ENCODE data around the gene EXOC2. TPM values are rescaled to one million over a fixed set of nuclear protein-coding genes. Genes with fewer than 3 reads are reported as not detected.

The EXOC2 gene
- total RNA-seq, 2 experiments from 2014 or later = 28.4 to 34.6 TPM

DNA sequence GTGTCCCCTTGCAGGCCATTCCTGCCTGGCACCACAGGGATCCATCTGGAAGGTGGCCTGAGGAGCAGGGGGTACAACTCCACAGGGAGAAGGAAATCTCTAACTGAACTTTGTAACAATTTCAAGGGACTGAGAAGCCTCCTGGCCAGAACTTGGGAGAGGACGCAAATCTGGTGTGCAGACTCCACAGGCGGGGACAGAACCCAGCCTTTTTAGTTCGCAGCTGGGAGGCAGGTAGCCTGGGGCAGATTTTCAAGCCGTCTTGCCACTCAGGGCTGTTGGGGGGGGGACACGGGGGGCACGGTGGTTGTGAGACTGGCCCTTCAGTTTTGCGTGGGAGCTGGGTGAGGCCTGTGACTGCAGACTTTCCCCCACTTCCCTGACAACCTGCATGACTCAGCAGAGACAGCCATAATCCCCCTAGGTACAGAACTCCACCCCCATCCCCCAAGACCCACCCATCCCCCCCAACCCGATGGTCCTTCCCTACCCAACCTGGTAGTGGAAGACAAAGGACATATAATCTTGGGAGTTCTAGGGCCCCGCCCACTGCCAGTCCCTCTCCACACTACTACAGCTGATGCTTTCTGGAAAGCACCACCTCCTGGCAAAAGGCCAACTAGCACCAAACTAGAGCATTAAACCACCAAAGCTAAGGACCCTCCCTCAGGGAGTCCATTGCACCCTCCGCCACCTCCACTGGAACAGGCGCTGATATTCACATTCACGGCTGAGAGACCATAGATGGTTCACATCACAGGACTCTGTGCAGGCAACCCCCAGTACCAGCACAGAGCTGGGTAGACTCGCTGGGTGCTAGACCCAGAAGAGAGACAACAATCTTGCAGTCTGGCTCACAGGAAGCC lies 33.0 kb downstream of the EXOC2 start:
- no peaks in the 10 kb centered on the region for H3K27me3 Mint-ChIP-seq
- H3K9me3 Mint-ChIP-seq (ENCODE audit: low read depth) = peaks cover 4% of the 10 kb centered on the region
- no peak overlapping the region for H3K4me3 Mint-ChIP-seq
- CTCF ChIA-PET = interaction anchor here (0.6 kb wide), 1 partner anchor 138 kb away, joined by 3 read pairs; no protein-coding TSS in a partner anchor
- DNase-seq (no peak), ATAC-seq (no peak)
- no peak overlapping the region for H3K27ac Mint-ChIP-seq
- H3K36me3 Mint-ChIP-seq = peaks cover 48% of the 10 kb centered on the region
- peaks cover 34% of the 10 kb centered on the region for H3K4me1 Mint-ChIP-seq

DNA sequence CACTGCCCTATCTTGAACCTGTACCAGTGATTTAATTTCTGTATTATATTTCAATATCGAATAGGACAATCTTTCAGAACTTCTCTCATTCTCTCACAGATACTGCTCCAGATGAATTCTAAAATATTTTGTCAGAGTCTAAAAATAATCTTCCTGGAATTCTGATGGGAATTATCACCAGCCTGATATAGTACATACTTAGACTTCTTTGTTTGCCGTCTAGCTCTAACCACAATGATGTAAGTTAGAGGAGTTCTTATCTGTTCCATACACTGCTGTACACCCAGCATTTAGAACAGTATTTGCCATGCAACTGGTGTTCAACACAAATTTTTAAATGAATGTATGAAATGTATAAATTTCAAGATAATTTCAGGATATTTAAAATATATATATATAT lies 34.7 kb downstream of the EXOC2 start:
- CTCF ChIA-PET = no interaction called here
- no peak for ATAC-seq
- no peak overlapping the region for H3K27ac Mint-ChIP-seq
- H3K4me3 Mint-ChIP-seq = no peak overlapping the region
- peaks cover 44% of the 10 kb centered on the region for H3K36me3 Mint-ChIP-seq
- H3K27me3 Mint-ChIP-seq = no peaks in the 10 kb centered on the region
- peaks cover 4% of the 10 kb centered on the region for H3K9me3 Mint-ChIP-seq (ENCODE audit: low read depth)
- peaks cover 29% of the 10 kb centered on the region for H3K4me1 Mint-ChIP-seq
- no peak for DNase-seq

DNA sequence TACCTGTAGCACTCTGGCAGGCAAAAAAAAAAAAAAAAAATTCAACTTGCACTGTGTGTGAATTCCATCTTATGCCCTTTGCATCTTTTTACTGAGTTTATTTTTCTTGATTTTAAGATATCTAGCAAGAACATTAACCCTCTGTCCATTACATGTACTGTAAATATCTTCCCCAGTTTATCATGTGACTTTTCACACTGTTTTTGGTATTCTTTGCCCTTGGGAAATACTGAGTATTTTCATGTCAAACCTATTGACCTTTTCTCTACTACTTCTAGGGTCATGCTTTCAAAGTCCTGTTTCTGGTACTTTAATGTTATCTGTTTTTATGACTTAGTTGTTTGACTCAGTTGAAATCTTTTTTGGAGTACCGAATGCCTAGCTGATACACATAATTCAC lies 35.2 kb downstream of the EXOC2 start:
- CTCF ChIA-PET = no interaction called here
- ATAC-seq (no peak), DNase-seq (no peak)
- H3K27ac Mint-ChIP-seq = no peak overlapping the region
- H3K27me3 Mint-ChIP-seq = no peaks in the 10 kb centered on the region
- H3K4me1 Mint-ChIP-seq = peaks cover 29% of the 10 kb centered on the region
- H3K36me3 Mint-ChIP-seq = peaks cover 43% of the 10 kb centered on the region
- H3K4me3 Mint-ChIP-seq = no peak overlapping the region
- H3K9me3 Mint-ChIP-seq (ENCODE audit: low read depth) = peaks cover 4% of the 10 kb centered on the region

DNA sequence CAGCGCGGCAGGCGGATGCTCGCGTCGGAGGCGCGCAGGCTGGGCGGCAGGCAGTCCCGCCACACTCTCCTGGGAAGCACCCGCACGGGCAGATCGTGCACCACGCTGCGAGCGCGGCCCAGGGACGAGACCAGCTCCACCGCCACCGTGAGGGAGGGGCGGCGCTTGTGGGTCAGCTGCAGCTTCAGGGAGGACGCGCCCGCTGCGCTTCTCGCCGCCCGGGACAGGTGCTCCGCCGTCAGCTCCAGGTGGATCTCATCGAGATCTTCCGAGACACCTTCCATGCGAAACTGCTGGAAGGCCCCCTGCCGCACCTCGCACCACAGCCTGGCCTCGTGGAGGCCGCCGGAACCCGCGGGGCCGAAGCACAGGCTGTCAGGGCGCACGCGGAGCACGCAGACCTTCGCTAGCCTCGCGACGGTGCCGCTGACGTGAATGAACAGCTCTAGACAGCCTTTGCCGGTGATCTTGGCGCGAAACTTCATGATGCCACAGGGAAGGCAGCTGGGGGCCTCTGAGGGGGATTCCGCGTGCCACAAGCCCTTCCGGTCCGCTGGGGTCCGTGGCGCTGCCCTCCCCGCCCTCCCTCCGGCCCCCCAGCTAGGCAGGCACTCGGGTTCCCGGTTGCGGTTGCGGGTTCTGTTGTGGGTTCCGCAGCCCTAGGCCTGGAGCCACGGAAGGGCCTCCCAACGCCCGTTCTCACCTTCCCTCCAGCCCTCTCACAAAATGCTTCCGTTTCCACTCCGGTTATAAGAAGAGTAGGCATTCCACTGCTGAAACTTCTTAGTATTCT lies 36.3 kb downstream of the EXOC2 start, which contains the start of gene HUS1B:
HUS1B (minus strand) TSS at position 641 of the 793 bp plus-strand sequence; CDS start at position 485, 156 bp downstream.
- CTCF ChIA-PET = no interaction called here
- H3K27me3 Mint-ChIP-seq = no peaks in the 10 kb centered on the region
- H3K4me1 Mint-ChIP-seq = peaks cover 27% of the 10 kb centered on the region
- no peak within 1 kb of the TSS for H3K27ac Mint-ChIP-seq
- H3K36me3 Mint-ChIP-seq = peaks cover 41% of the 10 kb centered on the region
- H3K4me3 Mint-ChIP-seq = no peak within 1 kb of the TSS
- peaks cover 4% of the 10 kb centered on the region for H3K9me3 Mint-ChIP-seq (ENCODE audit: low read depth)
- DNase-seq = no peak
- no peak for ATAC-seq

DNA sequence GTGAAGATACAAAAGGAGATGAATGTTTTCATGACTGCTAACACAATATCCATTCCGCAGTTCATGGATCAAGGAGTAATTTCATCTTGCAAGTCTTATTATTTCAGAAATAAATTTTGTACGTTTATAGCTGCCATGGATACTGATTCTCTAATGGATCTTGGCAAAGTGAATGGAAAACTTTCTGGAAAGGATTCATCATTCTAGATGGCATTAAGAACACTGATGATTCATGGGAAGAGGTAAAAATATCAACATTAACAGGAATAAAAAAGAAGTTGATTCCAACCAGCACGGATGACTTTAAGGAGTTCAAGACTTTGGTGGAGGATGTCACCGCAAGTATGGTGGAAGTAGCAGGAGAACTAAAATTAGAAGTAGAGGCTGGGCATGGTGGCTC lies 38.8 kb downstream of the EXOC2 start:
- DNase-seq = no peak
- CTCF ChIA-PET = no interaction called here
- Mint-ChIP-seq H3K9me3 (ENCODE audit: low read depth) (peaks cover 4% of the 10 kb centered on the region), H3K36me3 (peaks cover 34% of the 10 kb centered on the region), H3K4me3 (no peak overlapping the region), H3K27me3 (no peaks in the 10 kb centered on the region), H3K27ac (no peak overlapping the region), H3K4me1 (peaks cover 5% of the 10 kb centered on the region)
- no peak for ATAC-seq

DNA sequence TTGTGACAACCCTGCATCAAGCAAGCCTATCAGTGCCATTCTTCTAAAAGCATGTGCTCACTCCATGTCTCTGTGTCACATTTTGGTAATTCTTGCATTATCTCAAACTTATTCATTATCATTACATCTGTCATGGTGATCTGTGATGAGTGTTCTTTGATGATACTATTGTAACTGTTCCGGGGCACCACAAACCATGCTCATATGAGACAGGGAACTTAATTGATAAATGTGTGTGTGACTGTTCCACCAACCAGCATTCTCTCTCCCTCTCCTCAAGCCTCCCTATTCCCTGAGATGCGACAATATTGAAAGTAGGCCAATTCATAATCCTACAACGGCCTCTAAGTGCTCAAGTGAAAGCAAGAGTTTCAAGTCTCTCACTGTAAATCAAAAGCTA lies 40.1 kb downstream of the EXOC2 start:
- Mint-ChIP-seq H3K36me3 (peaks cover 30% of the 10 kb centered on the region), H3K27me3 (no peaks in the 10 kb centered on the region), H3K4me3 (no peak overlapping the region), H3K9me3 (ENCODE audit: low read depth) (peaks cover 4% of the 10 kb centered on the region), H3K4me1 (peaks cover 4% of the 10 kb centered on the region), H3K27ac (no peak overlapping the region)
- no peak for DNase-seq
- no peak for ATAC-seq
- CTCF ChIA-PET = no interaction called here

DNA sequence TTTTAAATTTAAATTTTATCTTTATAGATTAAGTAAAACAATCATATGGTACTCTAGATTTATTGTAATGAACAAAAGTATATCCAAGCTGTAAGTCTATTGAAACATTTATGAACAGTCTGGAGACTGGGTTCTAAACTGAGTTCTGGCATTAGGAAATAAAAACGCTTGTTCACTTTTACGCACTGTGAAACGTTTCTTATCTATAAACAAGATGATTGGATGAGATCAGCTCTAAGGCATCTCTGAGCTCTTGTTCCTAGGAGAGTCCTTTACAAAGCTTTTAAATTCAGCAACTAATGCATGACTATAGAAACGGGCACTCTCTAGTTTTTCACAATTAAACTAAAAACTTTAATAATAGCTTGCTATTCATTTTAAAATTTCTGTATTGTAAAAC lies 42.8 kb downstream of the EXOC2 start:
- CTCF ChIA-PET = interaction anchor here (0.8 to 1.4 kb wide), 2 partner anchors 31 to 72 kb away, joined by 3 to 5 read pairs; no protein-coding TSS in a partner anchor

DNA sequence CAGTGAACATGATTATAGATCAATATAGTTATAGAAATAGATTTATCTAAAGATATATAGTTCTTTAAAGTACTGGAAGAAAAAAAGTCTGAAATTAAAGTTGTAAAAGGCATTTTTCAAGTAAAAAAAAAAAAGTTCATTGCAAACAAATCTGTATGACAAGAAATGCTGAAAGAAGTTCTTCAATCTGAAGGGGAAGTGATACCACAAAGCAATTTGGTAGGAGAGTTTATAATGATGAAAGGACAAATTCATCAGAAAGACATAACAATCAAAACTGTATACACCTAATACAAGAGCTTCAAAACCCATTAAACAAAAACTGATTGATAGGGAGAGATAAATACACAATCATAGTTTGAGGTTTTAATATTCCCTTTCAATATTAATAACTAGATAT lies 50.1 kb downstream of the EXOC2 start:
- Mint-ChIP-seq H3K9me3 (ENCODE audit: low read depth) (peaks cover 5% of the 10 kb centered on the region), H3K36me3 (peaks cover 18% of the 10 kb centered on the region), H3K4me3 (no peak overlapping the region), H3K27ac (no peak overlapping the region), H3K4me1 (peaks cover 7% of the 10 kb centered on the region), H3K27me3 (no peaks in the 10 kb centered on the region)
- no peak for DNase-seq
- no peak for ATAC-seq
- CTCF ChIA-PET = no interaction called here

More for the DNA sequence above, 42.8 kb downstream of the EXOC2 start:
- DNase-seq (no peak), ATAC-seq (no peak)
- peaks cover 14% of the 10 kb centered on the region for H3K36me3 Mint-ChIP-seq
- H3K4me1 Mint-ChIP-seq = peaks cover 11% of the 10 kb centered on the region
- no peak overlapping the region for H3K27ac Mint-ChIP-seq
- no peak overlapping the region for H3K4me3 Mint-ChIP-seq
- H3K9me3 Mint-ChIP-seq (ENCODE audit: low read depth) = peaks cover 2% of the 10 kb centered on the region
- no peaks in the 10 kb centered on the region for H3K27me3 Mint-ChIP-seq

DNA sequence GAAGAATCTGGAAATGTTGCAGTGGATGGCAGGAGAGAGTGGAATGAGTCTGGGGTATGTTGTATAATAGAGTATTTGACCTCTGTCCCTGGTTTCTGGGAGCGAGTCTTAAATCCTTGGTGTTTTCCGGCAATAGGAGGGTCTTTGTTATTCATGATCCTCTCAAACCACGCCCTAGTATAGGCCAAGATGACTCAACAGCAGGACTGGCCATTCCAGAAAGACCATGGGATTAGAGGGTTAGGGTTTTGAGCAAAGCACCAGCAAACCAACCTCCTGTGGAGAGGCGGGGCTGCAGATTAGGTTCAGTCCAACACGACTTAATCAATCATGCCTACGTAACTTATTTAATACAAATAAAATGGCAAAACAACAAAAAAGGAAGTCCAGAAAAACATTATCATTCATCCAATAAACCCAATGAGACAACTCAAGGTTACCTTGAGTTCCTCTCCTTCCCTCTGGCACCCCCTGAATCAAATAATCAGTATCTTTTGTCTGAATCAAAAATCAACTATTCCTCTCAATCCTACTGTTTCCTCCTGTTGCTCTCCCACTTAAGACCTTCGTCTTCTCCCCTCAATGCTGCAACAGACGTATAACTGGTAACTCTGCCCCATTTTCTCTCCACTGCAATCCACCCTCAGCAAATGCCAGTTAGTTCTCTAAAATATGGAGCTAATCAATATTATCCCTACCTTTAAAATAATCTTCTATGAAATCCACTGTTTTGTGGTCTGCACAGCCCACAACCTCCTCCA lies 51.5 kb downstream of the EXOC2 start:
- Mint-ChIP-seq H3K4me3 (no peak overlapping the region), H3K27me3 (no peaks in the 10 kb centered on the region), H3K36me3 (peaks cover 28% of the 10 kb centered on the region), H3K4me1 (peaks cover 10% of the 10 kb centered on the region), H3K27ac (no peak overlapping the region), H3K9me3 (ENCODE audit: low read depth) (peaks cover 5% of the 10 kb centered on the region)
- CTCF ChIA-PET = no interaction called here
- ATAC-seq (no peak), DNase-seq (no peak)

DNA sequence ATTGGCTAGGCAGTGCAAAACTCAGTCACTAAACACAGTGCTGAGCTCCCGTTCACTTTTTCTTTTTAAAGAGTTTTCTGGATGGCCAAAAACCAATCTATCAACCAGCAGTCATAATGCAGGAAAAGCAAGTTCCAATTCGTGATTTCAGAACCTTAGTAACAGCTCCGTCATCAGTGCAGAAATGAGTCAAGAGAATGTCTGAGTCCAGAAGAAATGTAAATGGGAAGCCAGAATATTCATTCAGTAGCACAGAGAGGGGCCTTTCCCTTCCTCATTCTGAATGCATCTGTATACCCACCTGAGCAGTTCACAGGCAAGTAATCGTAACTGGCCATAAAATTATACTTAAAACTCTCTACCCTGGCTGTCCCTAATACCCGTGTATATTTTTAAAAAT lies 56.5 kb downstream of the EXOC2 start:
- H3K9me3 Mint-ChIP-seq (ENCODE audit: low read depth) = no peaks in the 10 kb centered on the region
- DNase-seq (no peak), ATAC-seq (no peak)
- CTCF ChIA-PET = interaction anchor here (1.0 kb wide), 1 partner anchor 12 kb away, joined by 4 read pairs; no protein-coding TSS in a partner anchor
- H3K4me1 Mint-ChIP-seq = peaks cover 11% of the 10 kb centered on the region
- peaks cover 38% of the 10 kb centered on the region for H3K36me3 Mint-ChIP-seq
- no peaks in the 10 kb centered on the region for H3K27me3 Mint-ChIP-seq
- H3K27ac Mint-ChIP-seq = no peak overlapping the region
- no peak overlapping the region for H3K4me3 Mint-ChIP-seq

DNA sequence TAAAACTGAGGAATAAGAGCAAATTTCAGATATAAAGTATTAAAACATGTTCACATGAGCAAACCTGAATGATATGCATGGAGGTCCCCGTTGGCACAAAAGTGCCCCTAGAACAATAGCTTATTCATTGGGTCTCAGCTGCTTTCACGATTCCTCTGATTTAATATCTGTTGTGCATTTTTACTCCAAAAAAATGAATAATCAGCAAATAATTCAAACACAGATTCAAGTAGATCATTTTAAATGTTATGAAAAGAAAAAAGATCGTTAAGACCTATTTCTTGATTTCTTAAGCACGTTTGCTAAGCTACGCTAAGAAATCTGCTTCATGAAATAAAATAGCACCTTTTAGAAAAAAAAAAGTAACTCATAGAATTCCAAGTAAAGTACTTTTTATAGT lies 57.7 kb downstream of the EXOC2 start:
- no peak for ATAC-seq
- Mint-ChIP-seq H3K4me3 (no peak overlapping the region), H3K27ac (no peak overlapping the region), H3K9me3 (ENCODE audit: low read depth) (no peaks in the 10 kb centered on the region), H3K36me3 (peaks cover 35% of the 10 kb centered on the region), H3K27me3 (no peaks in the 10 kb centered on the region), H3K4me1 (peaks cover 11% of the 10 kb centered on the region)
- DNase-seq = no peak
- CTCF ChIA-PET = no interaction called here

DNA sequence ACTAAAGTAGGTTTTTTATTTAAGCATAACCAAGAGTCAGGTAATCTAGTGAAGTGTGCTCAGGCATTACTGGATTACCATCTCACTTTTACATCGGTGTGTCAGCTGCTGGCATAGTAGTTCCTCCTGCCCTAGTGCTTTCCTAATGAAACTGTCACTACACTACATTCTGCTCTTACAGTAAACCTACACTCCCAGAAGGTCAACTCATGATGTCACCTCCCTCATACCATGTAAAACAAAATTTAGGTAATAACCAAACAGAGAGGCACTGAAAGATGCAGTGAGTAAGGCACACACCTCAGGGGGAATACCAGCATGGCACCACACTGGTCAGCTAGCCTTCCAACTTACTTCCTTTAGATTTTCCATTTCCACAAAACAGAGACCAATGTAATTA lies 59.3 kb downstream of the EXOC2 start:
- H3K27ac Mint-ChIP-seq = no peak overlapping the region
- no peak for ATAC-seq
- H3K4me1 Mint-ChIP-seq = peaks cover 16% of the 10 kb centered on the region
- peaks cover 32% of the 10 kb centered on the region for H3K36me3 Mint-ChIP-seq
- no peaks in the 10 kb centered on the region for H3K9me3 Mint-ChIP-seq (ENCODE audit: low read depth)
- CTCF ChIA-PET = no interaction called here
- no peak overlapping the region for H3K4me3 Mint-ChIP-seq
- DNase-seq = no peak
- no peaks in the 10 kb centered on the region for H3K27me3 Mint-ChIP-seq

DNA sequence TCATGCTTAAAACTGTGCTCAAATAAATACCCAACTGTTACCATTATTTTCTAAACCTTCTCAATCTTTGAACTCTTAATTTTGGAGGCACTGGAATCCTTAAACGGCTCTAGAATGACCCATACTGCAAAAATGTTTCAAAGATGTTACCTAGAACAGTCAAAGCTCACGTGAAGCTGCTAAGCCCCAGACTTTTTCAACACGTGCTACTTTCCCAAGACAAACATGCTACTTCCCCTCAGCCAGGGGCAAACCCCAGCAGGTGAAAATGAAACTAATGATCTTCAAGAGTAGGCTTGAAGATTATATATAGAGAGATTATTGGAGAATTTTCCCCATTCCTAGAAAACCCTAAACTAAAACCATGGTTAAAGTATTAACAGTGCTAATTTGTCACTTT lies 64.2 kb downstream of the EXOC2 start:
- DNase-seq (no peak), ATAC-seq (no peak)
- Mint-ChIP-seq H3K4me3 (no peak overlapping the region), H3K9me3 (ENCODE audit: low read depth) (no peaks in the 10 kb centered on the region), H3K27ac (no peak overlapping the region), H3K27me3 (no peaks in the 10 kb centered on the region), H3K36me3 (peaks cover 16% of the 10 kb centered on the region), H3K4me1 (peaks cover 13% of the 10 kb centered on the region)
- CTCF ChIA-PET = interaction anchor here (0.5 to 1.5 kb wide), 2 partner anchors 65 to 93 kb away, joined by 3 to 5 read pairs; no protein-coding TSS in a partner anchor
